Measurements from ENCODE around the gene MAP1LC3B.
"Not testable (repeated sequence)": the region's sequence is repeated elsewhere in the genome, so short reads cannot be mapped to it uniquely, and the experiment has no call there.

MAP1LC3B gene

DNA sequence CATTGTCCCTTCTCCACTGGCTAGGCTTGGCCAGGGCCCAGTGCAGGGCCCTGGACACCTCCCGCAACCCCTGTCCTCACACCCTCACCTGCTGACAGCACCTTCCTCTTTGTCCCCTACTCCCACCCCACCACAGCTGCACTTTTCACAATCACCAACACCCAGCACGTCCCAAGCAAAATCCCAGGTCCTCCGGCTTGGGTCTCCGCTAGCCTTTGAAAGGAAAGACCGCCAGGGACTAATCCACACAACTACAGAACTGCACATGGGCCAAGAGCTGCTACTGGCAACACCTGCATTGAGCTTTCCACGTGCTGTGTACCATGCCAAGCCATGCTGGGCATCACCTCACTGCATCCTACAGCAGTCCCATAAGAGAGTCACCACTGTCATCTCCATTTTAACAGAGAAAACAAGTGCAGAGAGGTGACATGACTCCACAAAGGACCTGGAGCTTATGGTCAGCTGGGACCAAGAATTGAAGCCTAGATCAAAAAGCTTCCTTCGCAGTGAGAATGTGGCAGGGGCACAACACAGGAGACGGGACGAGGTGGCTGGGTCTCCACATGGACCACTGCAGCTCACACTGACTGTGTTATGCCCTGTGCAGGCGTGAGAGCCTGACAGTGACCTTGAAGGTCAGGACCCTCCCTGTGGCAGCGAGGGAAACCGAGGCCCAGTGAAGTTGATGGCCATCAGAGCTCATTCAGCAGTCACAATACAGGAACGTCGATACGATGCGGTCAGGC, 31.1 kb upstream of the MAP1LC3B start:
- H3K4me3 ChIP-seq (ENCODE audit: low read depth, low read length) = no peak overlapping the region
- TF ChIP-seq, protein P1, sequence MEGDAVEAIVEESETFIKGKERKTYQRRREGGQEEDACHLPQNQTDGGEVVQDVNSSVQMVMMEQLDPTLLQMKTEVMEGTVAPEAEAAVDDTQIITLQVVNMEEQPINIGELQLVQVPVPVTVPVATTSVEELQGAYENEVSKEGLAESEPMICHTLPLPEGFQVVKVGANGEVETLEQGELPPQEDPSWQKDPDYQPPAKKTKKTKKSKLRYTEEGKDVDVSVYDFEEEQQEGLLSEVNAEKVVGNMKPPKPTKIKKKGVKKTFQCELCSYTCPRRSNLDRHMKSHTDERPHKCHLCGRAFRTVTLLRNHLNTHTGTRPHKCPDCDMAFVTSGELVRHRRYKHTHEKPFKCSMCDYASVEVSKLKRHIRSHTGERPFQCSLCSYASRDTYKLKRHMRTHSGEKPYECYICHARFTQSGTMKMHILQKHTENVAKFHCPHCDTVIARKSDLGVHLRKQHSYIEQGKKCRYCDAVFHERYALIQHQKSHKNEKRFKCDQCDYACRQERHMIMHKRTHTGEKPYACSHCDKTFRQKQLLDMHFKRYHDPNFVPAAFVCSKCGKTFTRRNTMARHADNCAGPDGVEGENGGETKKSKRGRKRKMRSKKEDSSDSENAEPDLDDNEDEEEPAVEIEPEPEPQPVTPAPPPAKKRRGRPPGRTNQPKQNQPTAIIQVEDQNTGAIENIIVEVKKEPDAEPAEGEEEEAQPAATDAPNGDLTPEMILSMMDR (IDR thresholded peaks at IDR 0.05; ENCODE audit: low read depth, low read length, missing control alignments) = no peak
- no peak for DNase-seq (ENCODE audit: low read depth)
- in situ Hi-C loops (cut with HindIII; ENCODE audit: low sequenced_read_pairs) = no loop called here

DNA sequence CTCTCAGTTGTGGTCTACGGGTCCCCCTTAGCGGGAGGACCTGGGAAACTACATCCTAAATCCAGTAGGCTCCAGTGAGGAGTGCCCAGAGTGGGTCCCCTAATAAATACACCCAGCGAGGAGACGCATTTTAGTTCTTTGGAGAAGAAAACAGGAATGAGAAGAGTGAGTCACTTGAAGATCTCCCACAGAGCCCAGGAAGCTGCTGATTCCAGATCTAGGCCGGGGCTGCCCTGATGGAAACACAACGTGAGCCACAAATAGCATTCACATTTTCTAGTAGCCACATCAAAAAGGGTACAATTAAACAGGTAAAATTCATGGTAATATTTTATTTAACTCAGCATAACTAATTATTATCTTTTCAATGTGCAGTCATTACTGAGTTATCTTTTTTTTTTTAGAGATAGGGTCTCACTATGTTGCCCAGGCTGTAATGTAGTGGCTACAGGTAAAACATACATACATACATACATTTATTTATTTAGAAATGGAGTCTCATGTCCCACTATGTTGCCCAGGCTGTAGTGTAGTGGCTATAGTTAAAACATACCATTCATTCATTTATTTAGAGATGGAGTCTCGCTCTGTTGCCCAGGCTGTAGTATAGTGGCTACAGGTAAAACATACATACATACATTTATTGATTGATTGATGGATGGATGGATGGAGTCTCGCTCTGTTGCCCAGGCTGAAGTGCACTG, 30.1 kb upstream of the MAP1LC3B start:
- peak; percentile 32 for DNase-seq (ENCODE audit: low read depth)
- no peak overlapping the region for H3K4me3 ChIP-seq (ENCODE audit: low read depth, low read length)
- in situ Hi-C loops (cut with HindIII; ENCODE audit: low sequenced_read_pairs) = no loop called here
- TF ChIP-seq, protein P1 (IDR thresholded peaks at IDR 0.05; ENCODE audit: low read depth, low read length, missing control alignments) = no peak

DNA sequence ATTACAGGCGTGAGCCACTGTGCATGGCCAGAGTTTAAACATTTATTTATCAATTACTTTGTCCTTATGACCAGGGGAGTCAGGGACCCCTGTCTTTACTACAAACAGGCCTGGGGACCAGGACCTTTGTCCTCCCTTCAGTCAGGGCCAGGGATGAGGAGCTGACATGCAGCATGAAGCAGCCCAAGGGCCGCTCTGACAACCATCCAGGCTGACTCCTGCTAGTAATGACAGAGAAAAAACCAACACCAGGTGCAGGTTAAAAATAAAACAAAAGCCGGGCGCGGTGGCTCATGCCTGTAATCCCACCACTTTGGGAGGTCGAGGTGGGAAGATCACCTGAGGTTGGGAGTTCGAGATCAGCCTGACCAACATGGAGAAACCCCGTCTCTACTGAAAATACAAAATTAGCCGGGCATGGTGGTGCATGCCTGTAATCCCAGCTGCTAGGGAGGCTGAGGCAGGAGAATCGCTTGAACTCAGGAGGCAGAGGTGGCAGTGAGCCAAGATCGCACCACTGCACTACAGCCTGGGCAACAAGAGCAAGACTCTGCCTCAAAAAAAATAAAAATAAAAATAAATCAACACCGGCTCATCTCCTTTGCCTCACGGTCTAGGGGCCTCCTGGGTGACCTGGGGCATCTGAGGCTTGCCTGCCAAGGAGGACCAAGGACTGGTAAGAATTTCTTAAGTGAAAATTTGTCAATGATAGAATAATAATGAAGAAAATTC, 29.1 kb upstream of the MAP1LC3B start:
- H3K4me3 ChIP-seq (ENCODE audit: low read depth, low read length); DNase-seq (ENCODE audit: low read depth); in situ Hi-C loops (cut with HindIII; ENCODE audit: low sequenced_read_pairs): not testable (repeated sequence)

DNA sequence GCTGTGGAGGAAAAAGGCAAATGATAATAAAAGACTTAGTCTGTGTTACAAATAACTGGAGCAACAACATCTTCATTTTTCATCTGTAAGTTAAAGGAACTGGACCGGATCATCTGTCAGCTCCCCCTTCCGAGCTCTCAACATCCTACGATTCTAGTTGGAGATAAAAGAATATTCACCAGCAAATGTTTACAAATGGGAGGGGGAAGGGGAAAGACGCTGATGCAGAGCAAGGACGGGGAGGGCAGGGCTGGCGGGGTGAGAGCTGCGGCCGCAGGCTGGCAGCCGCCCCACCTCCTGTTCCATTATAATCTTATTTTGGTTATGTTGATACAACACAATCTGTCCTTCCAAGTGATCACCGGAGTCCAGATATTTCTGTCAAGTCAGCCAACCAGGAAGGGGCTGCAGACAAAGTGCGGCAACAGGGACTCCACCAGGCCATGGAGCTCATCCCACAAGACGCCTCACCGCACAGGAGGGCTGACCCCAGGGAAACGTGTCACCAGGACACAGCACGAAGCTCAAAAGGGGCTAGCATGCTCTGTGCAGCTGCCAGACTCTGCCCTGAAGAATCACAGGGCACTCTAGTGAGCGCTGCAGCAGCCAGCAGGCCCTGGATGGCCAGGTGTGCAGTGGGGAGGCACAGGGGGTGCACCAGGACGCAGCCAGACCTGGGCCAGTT, 28.2 kb upstream of the MAP1LC3B start:
- in situ Hi-C loops (cut with HindIII; ENCODE audit: low sequenced_read_pairs) = no loop called here
- no peak overlapping the region for H3K4me3 ChIP-seq (ENCODE audit: low read depth, low read length)
- DNase-seq (ENCODE audit: low read depth) = no peak
- TF ChIP-seq, protein P1 (IDR thresholded peaks at IDR 0.05; ENCODE audit: low read depth, low read length, missing control alignments) = no peak

DNA sequence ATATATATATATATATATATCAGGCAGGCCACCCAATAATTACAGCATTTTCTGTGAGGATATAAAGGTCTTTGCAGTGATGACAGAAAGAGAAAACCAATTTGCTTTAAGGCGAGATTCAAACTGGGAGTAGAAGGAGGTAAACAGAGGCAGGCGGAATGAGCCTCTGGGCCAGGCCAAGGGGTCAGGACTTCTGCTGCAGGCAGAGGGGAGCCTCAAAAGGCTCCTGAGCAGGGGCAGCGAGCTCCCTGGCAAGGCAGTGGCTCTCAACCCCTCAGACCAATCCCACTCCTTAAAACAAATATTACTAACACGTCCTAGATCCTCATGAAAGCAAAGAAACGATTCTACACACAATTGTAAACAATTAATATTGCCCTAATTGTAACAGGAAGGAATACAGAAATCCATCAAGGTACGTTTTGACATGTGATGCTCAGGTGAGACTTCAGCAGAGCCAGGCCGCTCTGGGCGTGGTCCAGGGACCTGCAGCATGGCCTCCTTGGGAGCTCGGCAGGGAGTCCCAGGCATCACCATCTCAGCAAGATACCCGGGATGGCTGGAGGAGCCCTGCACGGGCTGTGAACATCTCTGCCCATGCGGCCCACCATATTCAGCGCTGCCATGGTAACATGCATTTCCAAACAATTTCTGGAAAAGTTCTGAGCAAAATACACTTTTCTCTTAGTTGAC, 27.0 kb upstream of the MAP1LC3B start:
- H3K4me3 ChIP-seq (ENCODE audit: low read depth, low read length) = no peak overlapping the region
- TF ChIP-seq, protein P1 (IDR thresholded peaks at IDR 0.05; ENCODE audit: low read depth, low read length, missing control alignments) = no peak
- DNase-seq (ENCODE audit: low read depth) = no peak
- in situ Hi-C loops (cut with HindIII; ENCODE audit: low sequenced_read_pairs) = no loop called here

DNA sequence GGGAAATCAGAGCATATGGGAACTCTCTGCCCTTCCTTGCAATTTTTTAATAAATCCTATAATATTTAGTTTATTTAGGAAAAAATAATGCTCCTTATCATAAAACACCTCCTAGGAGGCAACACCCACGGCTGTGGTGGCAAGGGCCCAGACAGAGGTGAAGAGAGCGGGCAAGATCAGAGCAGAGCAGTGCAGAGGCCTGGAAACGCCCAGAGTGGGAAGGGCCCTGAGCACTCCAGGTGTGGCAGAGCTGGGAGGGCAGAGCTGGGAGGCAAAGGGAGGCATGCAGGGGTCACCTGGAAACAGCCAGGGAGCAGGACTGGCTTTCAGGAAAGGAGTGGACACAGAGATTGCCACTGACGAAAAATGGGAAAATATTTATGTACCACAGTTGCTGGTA, 25.8 kb upstream of the MAP1LC3B start:
- in situ Hi-C loops (cut with HindIII; ENCODE audit: low sequenced_read_pairs) = no loop called here
- H3K4me3 ChIP-seq (ENCODE audit: low read depth, low read length) = no peak overlapping the region
- DNase-seq (ENCODE audit: low read depth) = no peak
- TF ChIP-seq, protein P1 (IDR thresholded peaks at IDR 0.05; ENCODE audit: low read depth, low read length, missing control alignments) = no peak
